ENCODE data around the gene KISS1R. TPM values are rescaled to one million over a fixed set of nuclear protein-coding genes. Genes with fewer than 3 reads are reported as not detected.
A peak's percentile ranks its signal among the peaks of the same experiment; 100 is the strongest.

KISS1R gene
- total RNA-seq, 4 donors from 2014 or later, result not detected

GRCh38 chr19:952680-953444 is 35.7 kb downstream of the KISS1R start:
- Histone ChIP-seq H3K9me3 (no peaks in the 10 kb centered on the region), H3K27ac (peak overlapping the region in 1 of 4 donors; percentile 50), H3K4me1 (peaks cover 0 to 30% (median 13%) of the 10 kb centered on the region in 4 donors), H3K4me3 (peak overlapping the region in 1 of 4 donors; percentile 26), H3K36me3 (no peaks in the 10 kb centered on the region), H3K27me3 (peaks cover 0 to 4% of the 10 kb centered on the region in 2 donors)
- WGBS, 2 donors, result 30 to 33% methylated on average over 20 of the region's 21 CpGs
- TF ChIP-seq EP300 (IDR thresholded peaks at IDR 0.05) (no peak), CTCF (IDR thresholded peaks at IDR 0.05) (no peak), POLR2A (IDR thresholded peaks at IDR 0.05) (no peak)
- DNase-seq (ENCODE audit: low spot score in 2 of 2), result no peak

- H3K4me1 ChIP-seq, result peaks cover 0 to 26% (median 13%) of the 10 kb centered on the region in 4 donors
- no peaks in the 10 kb centered on the region for H3K9me3 ChIP-seq
- peaks cover 0 to 4% of the 10 kb centered on the region in 2 donors for H3K27me3 ChIP-seq
- WGBS, 2 donors, result 50 to 58% methylated on average over 29 to 33 of the region's 33 CpGs
- TF ChIP-seq POLR2A (IDR thresholded peaks at IDR 0.05) (no peak), EP300 (IDR thresholded peaks at IDR 0.05) (no peak), CTCF (IDR thresholded peaks at IDR 0.05) (no peak)
- no peaks in the 10 kb centered on the region for H3K36me3 ChIP-seq
- H3K4me3 ChIP-seq, result no peak overlapping the region
- DNase-seq (ENCODE audit: low spot score in 2 of 2), result no peak
- H3K27ac ChIP-seq, result no peak overlapping the region
Measured at GRCh38 chr19:953445-954271, 36.5 kb downstream of the KISS1R start.

- no peaks in the 10 kb centered on the region for H3K9me3 ChIP-seq
- TF ChIP-seq CTCF (IDR thresholded peaks at IDR 0.05) (no peak), EP300 (IDR thresholded peaks at IDR 0.05) (no peak), POLR2A (IDR thresholded peaks at IDR 0.05) (no peak)
- DNase-seq (ENCODE audit: low spot score in 2 of 2), result no peak
- H3K27ac ChIP-seq, result no peak overlapping the region
- 74 to 75% methylated on average over 11 to 14 of the region's 14 CpGs for WGBS, 2 donors
- no peak overlapping the region for H3K4me3 ChIP-seq
- peaks cover 0 to 4% of the 10 kb centered on the region in 2 donors for H3K27me3 ChIP-seq
- peaks cover 0 to 26% (median 13%) of the 10 kb centered on the region in 4 donors for H3K4me1 ChIP-seq
- peaks cover 0 to 4% (median 0%) of the 10 kb centered on the region in 3 donors for H3K36me3 ChIP-seq
Measured at GRCh38 chr19:954272-954671, 37.1 kb downstream of the KISS1R start.

GRCh38 chr19:954672-955494 is 37.8 kb downstream of the KISS1R start:
- Histone ChIP-seq H3K27ac (no peak overlapping the region), H3K9me3 (no peaks in the 10 kb centered on the region), H3K4me3 (no peak overlapping the region), H3K36me3 (peaks cover 0 to 5% (median 0%) of the 10 kb centered on the region in 3 donors), H3K27me3 (peaks cover 0 to 4% of the 10 kb centered on the region in 2 donors), H3K4me1 (peaks cover 0 to 26% (median 13%) of the 10 kb centered on the region in 4 donors)
- no peak for DNase-seq (ENCODE audit: low spot score in 2 of 2)
- no peak for TF ChIP-seq POLR2A (IDR thresholded peaks at IDR 0.05)
- no peak for TF ChIP-seq EP300 (IDR thresholded peaks at IDR 0.05)
- no peak for TF ChIP-seq CTCF (IDR thresholded peaks at IDR 0.05)
- WGBS, 2 donors, result 69 to 77% methylated on average over 35 to 43 of the region's 43 CpGs
